Measurements from ENCODE around the gene NEMP2.
A peak's percentile ranks its signal among the peaks of the same experiment; 100 is the strongest.

The NEMP2 gene

GRCh38 chr2:190533175-190533967, 1.2 kb downstream of the NEMP2 start:
- H3K27ac ChIP-seq (ENCODE audit: low read depth, low read length), result peak overlapping the region; percentile 83

GRCh38 chr2:190532581-190532980, 1.9 kb downstream of the NEMP2 start:
- Histone ChIP-seq H2AFZ (ENCODE audit: low read depth, low read length, severe bottlenecking) (no peak overlapping the region), H3K36me3 (ENCODE audit: low read length) (peaks cover 4% of the 10 kb centered on the region), H3K9me3 (ENCODE audit: insufficient read depth, low read length) (no peaks in the 10 kb centered on the region), H3F3A (ENCODE audit: insufficient read depth) (peaks cover 8% of the 10 kb centered on the region), H4K20me1 (ENCODE audit: low read depth, low read length) (no peaks in the 10 kb centered on the region), H3K9me2 (replicated peaks; ENCODE audit: insufficient read depth, low read length) (no peaks in the 10 kb centered on the region), H3K4me2 (ENCODE audit: low read depth, low read length, poor library complexity, severe bottlenecking) (peak overlapping the region; percentile 100), H3K9ac (ENCODE audit: low read length) (peak overlapping the region; percentile 88), H3K4me3 (ENCODE audit: insufficient read depth, low read length, poor library complexity, severe bottlenecking) (no peak overlapping the region), H3K27me3 (ENCODE audit: low read length) (no peaks in the 10 kb centered on the region), H3K79me2 (ENCODE audit: insufficient read depth, low read length) (peaks cover 6% of the 10 kb centered on the region; the same call in 1 of the 2 replicates), H3K27ac (ENCODE audit: low read depth, low read length) (no peak overlapping the region)
- TF ChIP-seq CTCF (IDR thresholded peaks at IDR 0.05; ENCODE audit: insufficient read depth, low read length, poor library complexity, severe bottlenecking) (no peak), EZH2phosphoT487 (conservative IDR thresholded peaks at IDR 0.05; ENCODE audit: low read length) (no peak)

More at GRCh38 chr2:190533175-190533967, 1.2 kb downstream of the NEMP2 start:
- Histone ChIP-seq H3K27me3 (ENCODE audit: low read length) (no peaks in the 10 kb centered on the region), H3K4me2 (ENCODE audit: low read depth, low read length, poor library complexity, severe bottlenecking) (peak overlapping the region; percentile 100), H3K79me2 (ENCODE audit: insufficient read depth, low read length) (peaks cover 6% of the 10 kb centered on the region; the same call in 1 of the 2 replicates), H3F3A (ENCODE audit: insufficient read depth) (peaks cover 8% of the 10 kb centered on the region), H3K9me2 (replicated peaks; ENCODE audit: insufficient read depth, low read length) (no peaks in the 10 kb centered on the region), H3K9ac (ENCODE audit: low read length) (peak overlapping the region; percentile 88), H3K4me3 (ENCODE audit: insufficient read depth, low read length, poor library complexity, severe bottlenecking) (peak overlapping the region; percentile 74), H4K20me1 (ENCODE audit: low read depth, low read length) (no peaks in the 10 kb centered on the region), H2AFZ (ENCODE audit: low read depth, low read length, severe bottlenecking) (peak overlapping the region; percentile 46), H3K36me3 (ENCODE audit: low read length) (peaks cover 4% of the 10 kb centered on the region), H3K9me3 (ENCODE audit: insufficient read depth, low read length) (no peaks in the 10 kb centered on the region)
- TF ChIP-seq EZH2phosphoT487 (conservative IDR thresholded peaks at IDR 0.05; ENCODE audit: low read length), result no peak
- TF ChIP-seq CTCF (IDR thresholded peaks at IDR 0.05; ENCODE audit: insufficient read depth, low read length, poor library complexity, severe bottlenecking), result no peak

- Histone ChIP-seq H3K4me3 (ENCODE audit: insufficient read depth, low read length, poor library complexity, severe bottlenecking) (no peak overlapping the region), H3K27ac (ENCODE audit: low read depth, low read length) (no peak overlapping the region), H3K27me3 (ENCODE audit: low read length) (no peaks in the 10 kb centered on the region), H3F3A (ENCODE audit: insufficient read depth) (peaks cover 8% of the 10 kb centered on the region), H3K79me2 (ENCODE audit: insufficient read depth, low read length) (peaks cover 1% of the 10 kb centered on the region; the same call in 1 of the 2 replicates), H2AFZ (ENCODE audit: low read depth, low read length, severe bottlenecking) (no peak overlapping the region), H3K9ac (ENCODE audit: low read length) (no peak overlapping the region), H4K20me1 (ENCODE audit: low read depth, low read length) (no peaks in the 10 kb centered on the region), H3K4me2 (ENCODE audit: low read depth, low read length, poor library complexity, severe bottlenecking) (no peak overlapping the region), H3K9me2 (replicated peaks; ENCODE audit: insufficient read depth, low read length) (no peaks in the 10 kb centered on the region), H3K9me3 (ENCODE audit: insufficient read depth, low read length) (no peaks in the 10 kb centered on the region), H3K36me3 (ENCODE audit: low read length) (no peaks in the 10 kb centered on the region)
- TF ChIP-seq EZH2phosphoT487 (conservative IDR thresholded peaks at IDR 0.05; ENCODE audit: low read length), result no peak
- no peak for TF ChIP-seq CTCF (IDR thresholded peaks at IDR 0.05; ENCODE audit: insufficient read depth, low read length, poor library complexity, severe bottlenecking)
Observed at GRCh38 chr2:190530248-190530900, 4.1 kb downstream of the NEMP2 start.

All from SU-DHL-6 (cell line).